ENCODE data around the gene KRTAP22-2.

KRTAP22-2 gene

DNA sequence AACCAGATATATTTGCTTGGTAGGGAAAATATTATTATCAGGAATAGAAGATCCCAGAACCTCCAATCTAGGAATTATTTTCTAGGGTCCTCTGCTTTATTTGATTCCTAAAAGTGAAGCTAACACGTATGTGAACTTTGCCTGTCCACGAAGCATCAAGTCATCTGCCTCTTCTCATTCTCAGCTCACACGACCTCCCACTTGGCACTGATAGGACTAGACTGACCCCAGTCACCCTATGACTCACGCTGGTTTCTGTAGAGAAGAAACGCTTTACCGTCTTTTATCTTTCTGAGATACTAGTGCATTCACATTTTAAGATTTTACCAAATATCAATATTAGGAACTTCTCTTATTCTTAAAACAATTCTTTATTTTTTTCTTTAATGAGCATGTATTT is 27.1 kb downstream of the KRTAP22-2 start:
- no peak for DNase-seq (ENCODE audit: low read depth)

DNA sequence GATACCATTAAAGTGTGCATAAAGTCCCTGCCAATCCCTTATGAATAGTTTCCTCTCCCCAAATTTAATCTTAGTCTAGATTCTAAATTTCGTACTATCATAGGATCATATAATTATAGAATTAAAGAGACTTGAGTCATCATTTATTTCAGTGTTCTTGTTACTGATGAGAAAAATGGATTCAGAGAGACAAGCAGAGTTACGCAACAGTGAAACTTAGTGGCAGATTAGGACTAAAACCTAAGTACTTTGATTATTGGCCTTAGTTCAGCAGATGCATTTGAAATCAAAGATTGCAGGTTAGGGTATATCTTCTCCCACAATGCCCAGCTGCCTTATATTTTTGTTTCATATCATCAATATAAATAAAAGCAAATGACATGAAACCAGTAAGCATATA is 28.2 kb downstream of the KRTAP22-2 start:
- no peak for DNase-seq (ENCODE audit: low read depth)

DNA sequence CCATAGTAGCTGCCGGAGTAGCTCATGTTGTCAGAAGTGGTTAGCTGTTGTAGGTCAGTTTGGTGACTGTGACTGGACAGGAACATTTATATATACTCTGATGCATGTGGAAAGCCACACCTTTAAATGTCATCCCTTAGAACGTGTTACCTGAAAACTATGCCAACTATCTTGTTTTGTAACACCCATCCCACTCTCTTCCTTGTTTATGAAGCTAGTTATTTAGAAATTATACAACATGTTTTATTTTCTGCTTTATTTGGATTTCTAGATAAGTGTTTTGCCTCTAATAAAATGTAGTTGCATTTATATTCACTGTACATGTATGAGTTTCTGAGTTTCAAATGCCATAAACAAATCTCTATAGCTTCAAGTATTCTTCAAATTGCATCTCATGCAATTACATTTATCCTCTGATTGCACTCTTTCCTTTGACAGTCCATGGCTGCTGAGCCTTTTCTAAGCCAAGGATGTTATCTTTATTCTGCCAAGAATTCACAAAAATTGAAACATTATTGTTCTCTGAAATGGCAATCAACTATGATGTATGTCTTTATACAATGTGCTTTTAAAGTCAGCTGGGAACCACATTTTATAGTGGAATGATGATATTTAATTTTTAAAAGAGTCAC is 28.8 kb downstream of the KRTAP22-2 start, which contains the start of gene KRTAP19-7:
Gene KRTAP19-7 (minus strand): TSS at position 51 of the 632 bp plus-strand sequence. CDS start 25 bp downstream, at position 26.
- no peak for DNase-seq (ENCODE audit: low read depth)

DNA sequence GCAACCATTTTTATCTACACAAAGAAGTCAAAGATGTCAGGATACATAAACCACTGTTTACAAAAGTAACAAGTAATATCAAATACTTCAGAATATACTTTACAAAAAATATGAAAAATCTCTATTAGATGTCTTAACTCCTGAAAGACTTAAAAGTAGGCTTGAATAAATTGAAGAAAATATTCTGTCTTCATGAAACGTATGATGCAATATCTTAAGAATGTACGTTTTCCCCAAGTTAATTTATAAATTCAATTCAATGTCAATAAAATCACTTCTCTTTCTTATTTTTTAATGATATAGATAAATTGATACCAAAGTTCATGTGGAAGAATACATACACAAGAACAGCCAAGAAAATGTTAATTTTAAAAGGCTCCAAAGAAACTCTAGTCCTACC is 35.1 kb downstream of the KRTAP22-2 start:
- DNase-seq (ENCODE audit: low read depth): no peak

DNA sequence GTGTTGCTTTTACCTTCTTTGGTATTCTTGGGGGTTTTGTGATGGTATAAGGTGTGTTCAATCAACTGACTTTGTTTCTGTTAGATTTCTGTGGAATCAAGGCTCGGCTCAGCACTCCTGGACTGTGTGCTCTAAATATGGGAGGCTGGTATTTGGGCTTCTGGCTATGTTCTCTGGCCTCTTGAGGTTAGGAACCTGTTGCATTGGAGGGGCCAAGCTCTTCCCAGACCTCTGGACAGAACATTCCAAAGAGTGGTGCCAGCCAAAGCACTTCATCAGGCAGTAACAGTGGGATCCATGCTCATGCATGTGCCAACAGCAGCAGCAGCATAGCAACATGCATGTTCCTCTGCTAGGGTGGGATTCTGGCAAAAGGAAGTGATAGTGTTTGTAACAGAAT is 37.4 kb downstream of the KRTAP22-2 start:
- no peak for DNase-seq (ENCODE audit: low read depth)

DNA sequence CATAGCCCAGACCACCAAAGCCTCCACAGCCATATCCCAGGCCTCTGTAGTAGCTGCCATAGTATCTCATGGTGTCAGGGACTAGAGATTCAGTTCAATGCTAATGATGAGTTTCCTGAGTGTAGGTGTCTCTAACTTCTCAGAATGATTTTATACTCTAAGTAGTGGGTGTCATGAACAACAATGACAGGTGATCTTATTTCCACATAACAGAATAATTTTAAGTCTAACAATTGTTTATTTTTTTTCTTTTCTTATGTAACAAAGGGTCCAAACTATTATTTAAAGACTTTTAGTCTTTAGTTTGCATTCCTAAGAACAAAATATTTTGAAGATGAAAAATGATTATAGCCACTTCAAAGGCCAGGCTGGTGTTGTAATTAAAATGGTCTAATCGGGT is 48.4 kb downstream of the KRTAP22-2 start, which contains the start of gene KRTAP19-6:
Gene KRTAP19-6 (minus strand): TSS at position 101 of the 400 bp plus-strand sequence. CDS start 31 bp downstream, at position 70.
- no peak for DNase-seq (ENCODE audit: low read depth)
